GM19324 (cell line): ENCODE measurements around the gene ANKRD66.
"Not testable (repeated sequence)": the region's sequence is repeated elsewhere in the genome, so short reads cannot be mapped to it uniquely, and the experiment has no call there.

Experiments used
- ATAC-seq: cut with Tn5 transposase; IDR thresholded peaks from one replicate; pipeline ENCODE4 v1.9.1; 2021; ENCODE audit warnings: mild to moderate bottlenecking, moderate library complexity; ENCODE audit not compliant: unreplicated experiment, low FRiP score

The ANKRD66 gene

GRCh38 chr6:46746696-46747095 lies at the start of gene ANKRD66:
TSS of gene ANKRD66 (plus strand) at chr6:46746933. CDS start at chr6:46751949, 5,016 bp downstream.
- no peak for ATAC-seq

- ATAC-seq: no peak
These were observed 46.8 kb upstream of the ANKRD66 start for GRCh38 chr6:46699970-46700369.

- no peak for ATAC-seq
These were observed 42.2 kb upstream of the ANKRD66 start for GRCh38 chr6:46704562-46704961.

- ATAC-seq: no peak
These were observed 40.3 kb upstream of the ANKRD66 start for GRCh38 chr6:46706464-46706863.

GRCh38 chr6:46711491-46711890 lies 35.2 kb upstream of the ANKRD66 start:
- no peak for ATAC-seq

GRCh38 chr6:46715141-46715540 lies 31.6 kb upstream of the ANKRD66 start:
- ATAC-seq: no peak

- ATAC-seq: no peak
These were observed 27.6 kb upstream of the ANKRD66 start for GRCh38 chr6:46719099-46719498.

- no peak for ATAC-seq
These were observed 26.3 kb upstream of the ANKRD66 start for GRCh38 chr6:46720401-46720800.

GRCh38 chr6:46729787-46730326 lies 16.9 kb upstream of the ANKRD66 start:
- no peak for ATAC-seq

- ATAC-seq: no peak
These were observed 15.7 kb upstream of the ANKRD66 start for GRCh38 chr6:46730921-46731461.

GRCh38 chr6:46733341-46733801 lies 13.4 kb upstream of the ANKRD66 start:
- no peak for ATAC-seq

GRCh38 chr6:46734867-46735719 lies 11.6 kb upstream of the ANKRD66 start, which contains the start of gene PLA2G7:
TSS of gene PLA2G7 (minus strand) at chr6:46735375. CDS start at chr6:46722891, 12,484 bp downstream.
- no peak for ATAC-seq

- no peak for ATAC-seq
These were observed 11.1 kb upstream of the ANKRD66 start for GRCh38 chr6:46735720-46736031.

GRCh38 chr6:46736906-46737305 lies 9.8 kb upstream of the ANKRD66 start:
- no peak for ATAC-seq

GRCh38 chr6:46741482-46741881 lies 5.3 kb upstream of the ANKRD66 start:
- ATAC-seq: no peak

GRCh38 chr6:46741910-46742309 lies 4.8 kb upstream of the ANKRD66 start:
- no peak for ATAC-seq

GRCh38 chr6:46743425-46744158 lies 3.1 kb upstream of the ANKRD66 start:
- no peak for ATAC-seq

GRCh38 chr6:46744159-46744725 lies 2.5 kb upstream of the ANKRD66 start:
- not testable (repeated sequence) for ATAC-seq

GRCh38 chr6:46745973-46746372 lies 760 bp upstream of the ANKRD66 start:
- no peak for ATAC-seq

GRCh38 chr6:46748940-46749503 lies 2.3 kb downstream of the ANKRD66 start:
- ATAC-seq: no peak
